Non-pigmented ciliary epithelial cell (primary cell): ENCODE data around the gene GPR132.

Experiments
- DNase-seq: peaks from one replicate; pipeline ENCODE4 v3.0.0-alpha.2; 2010; ENCODE audit warnings: low read depth

GPR132 gene

DNA sequence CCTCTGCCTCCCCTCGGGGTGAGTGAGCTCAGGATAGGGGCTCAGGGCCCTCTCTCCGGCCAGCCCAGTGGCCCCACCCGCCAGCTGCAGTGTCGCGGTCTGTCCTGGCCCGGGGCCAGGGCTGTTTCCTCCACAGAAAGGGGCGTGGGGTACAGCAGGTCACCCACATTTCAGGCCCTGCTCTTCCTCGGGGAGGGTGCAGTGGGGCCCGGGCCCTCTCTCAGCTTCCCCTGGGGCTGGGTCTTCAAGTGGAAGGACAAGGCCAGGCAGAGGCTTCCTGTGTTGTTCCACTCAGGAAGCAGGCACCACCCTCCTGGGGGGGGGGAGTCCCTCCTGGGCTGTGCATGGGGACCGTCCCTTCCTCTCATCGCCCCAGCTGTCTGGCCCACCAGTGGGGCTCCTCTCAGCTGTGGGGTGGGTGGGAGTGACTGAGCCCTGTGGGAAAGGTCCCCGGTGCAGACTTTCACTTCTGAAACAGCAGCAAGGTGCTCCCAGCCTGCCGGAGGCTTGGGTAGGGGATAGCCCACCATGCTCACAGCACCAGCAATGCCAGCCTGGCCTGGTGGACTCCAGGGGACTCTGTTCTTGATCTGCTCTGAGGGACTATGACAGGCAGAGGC is 3.7 kb downstream of the GPR132 start:
- no peak for DNase-seq

GRCh38 chr14:105060751-105061427 is 4.3 kb downstream of the GPR132 start:
- no peak for DNase-seq

GRCh38 chr14:105059925-105060565 is 5.2 kb downstream of the GPR132 start:
- no peak for DNase-seq

DNA sequence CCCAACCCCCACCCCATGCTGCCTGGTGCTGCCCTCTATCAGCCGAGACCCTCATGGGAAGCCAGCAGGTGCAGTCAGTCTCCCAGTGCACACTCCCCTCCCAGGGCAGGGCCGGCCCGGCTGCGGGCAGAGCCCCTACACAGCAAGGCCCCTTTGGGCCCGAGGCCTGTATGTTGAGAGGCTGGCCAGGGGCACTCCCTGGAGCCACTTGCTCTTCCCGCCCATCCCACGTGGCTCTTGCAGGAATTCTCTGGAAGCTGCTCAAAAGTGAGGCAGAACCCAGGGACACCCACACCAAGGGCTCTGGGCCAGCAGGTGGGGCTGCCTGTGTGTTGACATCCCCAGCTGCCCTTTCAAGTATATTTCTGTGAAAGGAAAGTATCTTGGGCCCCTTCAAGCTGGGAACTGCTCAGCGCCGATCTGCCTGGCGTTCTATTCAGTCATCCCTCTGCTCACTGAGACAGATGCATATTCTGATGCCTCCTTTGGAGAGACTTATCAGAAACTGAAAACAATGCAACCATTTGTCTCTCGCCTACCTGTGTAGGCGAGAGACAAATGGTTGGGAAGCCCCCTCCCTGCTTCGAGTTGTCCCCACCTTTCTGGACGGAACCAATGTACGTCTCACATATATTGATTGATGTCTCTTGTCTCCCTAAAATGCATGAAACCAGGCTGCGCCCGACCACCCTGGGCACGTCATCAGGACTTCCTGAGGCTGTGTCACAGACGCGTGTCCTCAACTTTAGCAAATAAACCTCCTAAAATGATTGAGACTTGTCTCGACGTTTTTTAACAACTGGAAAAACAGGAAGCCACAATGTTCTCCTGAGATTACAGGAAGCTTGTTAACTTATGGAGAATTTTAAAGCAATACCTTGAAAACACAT is 6.0 kb downstream of the GPR132 start:
- no peak for DNase-seq

- no peak for DNase-seq
Observed at GRCh38 chr14:105058521-105059034, 6.7 kb downstream of the GPR132 start.

DNA sequence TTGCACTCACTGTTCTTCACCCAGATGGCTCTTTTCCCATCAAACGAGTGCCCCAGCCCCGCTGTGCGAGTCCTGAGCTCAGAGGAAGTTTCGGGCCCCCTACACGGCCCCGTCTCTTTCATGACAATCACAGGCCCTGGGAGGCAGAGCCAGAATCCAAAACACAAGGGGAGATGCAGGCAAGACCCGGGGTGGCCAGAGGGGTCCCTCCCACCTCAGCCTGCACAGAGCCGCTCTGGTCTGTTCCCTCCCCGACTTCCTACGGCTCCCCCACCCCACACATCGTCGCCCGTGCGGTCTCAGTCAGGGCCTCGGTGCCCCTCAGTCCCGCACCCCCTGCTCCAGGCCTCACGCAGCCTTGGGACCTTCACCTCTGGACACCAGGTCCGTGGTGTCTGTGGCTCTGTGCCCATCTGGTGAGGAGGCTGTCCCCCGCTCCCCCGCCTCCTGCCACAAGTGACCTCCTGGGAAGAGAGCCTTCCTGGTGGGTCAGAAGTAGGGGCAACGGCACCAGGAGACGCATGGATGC is 8.9 kb downstream of the GPR132 start:
- DNase-seq: no peak

- DNase-seq: no peak
Observed at GRCh38 chr14:105055736-105056302, 9.4 kb downstream of the GPR132 start.

DNA sequence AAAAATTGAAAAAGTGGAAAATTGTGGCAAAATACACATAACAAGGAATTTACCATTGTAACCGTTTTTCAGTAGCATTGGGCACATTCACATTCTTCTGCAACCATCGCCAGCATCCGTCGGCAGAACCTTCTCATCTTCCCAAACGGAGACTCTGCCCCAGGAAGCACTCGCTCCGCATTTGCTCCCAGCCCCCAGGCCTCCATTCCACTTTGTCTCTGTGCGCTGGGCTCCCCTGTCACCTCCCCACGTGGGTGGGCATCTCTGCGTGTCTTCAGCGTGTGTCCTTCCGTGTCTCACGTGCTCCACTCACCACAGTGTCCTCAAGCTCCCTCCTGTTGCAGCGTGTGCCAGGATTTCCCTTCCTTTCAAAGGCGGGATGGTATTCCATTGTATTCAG is 9.9 kb downstream of the GPR132 start:
- DNase-seq: no peak

GRCh38 chr14:105053996-105054395 is 11.2 kb downstream of the GPR132 start:
- DNase-seq: no peak

DNA sequence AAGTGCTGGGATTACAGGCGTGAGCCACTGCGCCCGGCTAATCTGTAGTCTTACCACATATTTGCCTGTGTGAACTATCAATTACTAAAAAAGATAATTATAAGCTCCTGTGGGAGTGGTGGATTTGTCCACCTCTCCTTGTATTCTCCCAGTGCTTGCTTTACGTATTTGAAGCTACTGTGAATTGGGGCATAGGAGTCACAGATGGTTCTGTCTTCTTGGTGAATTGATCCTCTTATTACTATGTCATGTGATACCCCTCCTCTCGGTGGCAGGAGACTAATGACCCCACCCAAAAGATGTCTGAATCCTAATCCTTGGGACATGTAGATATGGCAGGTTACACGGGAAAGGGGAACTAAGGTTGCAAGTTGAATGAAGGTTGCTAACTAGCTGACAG is 11.8 kb downstream of the GPR132 start:
- DNase-seq: no peak

GRCh38 chr14:105052110-105052458 is 13.1 kb downstream of the GPR132 start:
- DNase-seq: no peak

GRCh38 chr14:105051182-105052109 is 13.8 kb downstream of the GPR132 start:
- no peak for DNase-seq

GRCh38 chr14:105050551-105050897 is 14.7 kb downstream of the GPR132 start:
- no peak for DNase-seq

- no peak for DNase-seq
Observed at GRCh38 chr14:105049753-105050550, 15.3 kb downstream of the GPR132 start.

GRCh38 chr14:105047283-105048016 is 17.8 kb downstream of the GPR132 start:
- no peak for DNase-seq

- no peak for DNase-seq
Observed at GRCh38 chr14:105046891-105047282, 18.3 kb downstream of the GPR132 start.

- no peak for DNase-seq
Observed at GRCh38 chr14:105045710-105046326, 19.4 kb downstream of the GPR132 start.

DNA sequence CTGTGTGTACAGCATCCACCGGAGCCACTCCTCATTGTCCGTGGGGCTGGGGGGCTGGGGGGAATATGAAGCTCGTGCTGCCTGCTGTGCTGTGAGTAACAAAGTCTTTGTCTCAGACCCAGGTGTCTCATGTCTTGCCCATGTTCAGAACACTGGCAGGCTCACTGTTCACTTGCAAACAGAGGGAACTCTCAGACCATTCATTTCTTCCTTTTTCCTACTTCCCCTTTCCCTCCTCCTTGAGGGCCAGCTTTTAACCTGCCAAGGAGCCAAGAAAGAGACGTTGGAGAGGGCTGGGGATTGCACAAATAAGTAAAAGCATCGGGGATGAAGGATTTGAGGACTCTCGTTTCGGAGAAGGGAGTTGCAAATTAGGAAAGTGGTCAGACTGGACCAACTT is 21.6 kb downstream of the GPR132 start:
- no peak for DNase-seq

GRCh38 chr14:105042813-105043212 is 22.4 kb downstream of the GPR132 start:
- no peak for DNase-seq
